ENCODE data around the gene LMNA. TPM values are rescaled to one million over a fixed set of nuclear protein-coding genes. Genes with fewer than 3 reads are reported as not detected.

The LMNA gene
- total RNA-seq, 6 experiments from 2014 or later: 79.4 to 129 (median 98.8) TPM

DNA sequence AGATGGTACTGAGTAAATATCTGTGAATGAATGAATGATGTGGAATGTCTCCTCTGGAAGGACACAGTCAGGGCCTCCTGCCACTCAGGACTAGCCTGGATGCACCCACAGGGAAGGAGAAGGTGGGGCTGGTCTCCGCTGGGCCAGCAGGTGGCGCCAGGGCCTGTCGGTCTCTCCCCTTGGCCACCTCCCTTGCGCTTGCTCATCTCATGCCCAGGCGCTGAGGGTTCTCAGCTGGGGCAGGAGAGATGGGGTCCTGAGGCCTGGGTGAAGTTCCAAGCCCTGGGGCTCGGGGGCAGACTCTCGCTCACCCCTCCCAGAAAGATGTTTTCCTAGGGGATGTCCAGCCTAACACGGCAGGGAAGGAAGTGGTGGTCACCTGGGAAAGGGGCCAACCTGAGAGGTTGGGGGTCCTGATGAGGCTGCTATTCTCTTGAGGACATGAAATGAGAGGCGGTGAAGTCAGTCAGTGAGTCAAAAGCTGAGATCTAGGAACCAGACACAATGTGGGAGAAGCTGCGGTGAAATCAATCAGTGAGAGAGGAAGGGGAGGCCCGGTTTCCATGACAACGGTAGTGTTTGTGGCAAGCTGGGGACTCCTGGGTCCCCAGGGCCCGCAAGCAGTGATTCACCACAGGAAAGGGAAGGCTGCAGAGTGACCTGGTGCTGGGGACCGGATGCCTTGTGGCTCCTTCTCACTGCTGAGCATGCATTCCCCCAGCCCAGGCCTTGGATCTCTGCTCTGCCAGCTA lies 17.7 kb upstream of the LMNA start:
- TF ChIP-seq, protein P1, sequence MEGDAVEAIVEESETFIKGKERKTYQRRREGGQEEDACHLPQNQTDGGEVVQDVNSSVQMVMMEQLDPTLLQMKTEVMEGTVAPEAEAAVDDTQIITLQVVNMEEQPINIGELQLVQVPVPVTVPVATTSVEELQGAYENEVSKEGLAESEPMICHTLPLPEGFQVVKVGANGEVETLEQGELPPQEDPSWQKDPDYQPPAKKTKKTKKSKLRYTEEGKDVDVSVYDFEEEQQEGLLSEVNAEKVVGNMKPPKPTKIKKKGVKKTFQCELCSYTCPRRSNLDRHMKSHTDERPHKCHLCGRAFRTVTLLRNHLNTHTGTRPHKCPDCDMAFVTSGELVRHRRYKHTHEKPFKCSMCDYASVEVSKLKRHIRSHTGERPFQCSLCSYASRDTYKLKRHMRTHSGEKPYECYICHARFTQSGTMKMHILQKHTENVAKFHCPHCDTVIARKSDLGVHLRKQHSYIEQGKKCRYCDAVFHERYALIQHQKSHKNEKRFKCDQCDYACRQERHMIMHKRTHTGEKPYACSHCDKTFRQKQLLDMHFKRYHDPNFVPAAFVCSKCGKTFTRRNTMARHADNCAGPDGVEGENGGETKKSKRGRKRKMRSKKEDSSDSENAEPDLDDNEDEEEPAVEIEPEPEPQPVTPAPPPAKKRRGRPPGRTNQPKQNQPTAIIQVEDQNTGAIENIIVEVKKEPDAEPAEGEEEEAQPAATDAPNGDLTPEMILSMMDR (IDR thresholded peaks at IDR 0.05): peak; percentile 93 to 98 (median 98)
- TF ChIP-seq POLR2A (IDR thresholded peaks at IDR 0.05): no peak
- Histone ChIP-seq H3K27ac (no peak overlapping the region), H3K27me3 (no peaks in the 10 kb centered on the region), H3K36me3 (no peaks in the 10 kb centered on the region), H3K4me3 (no peak overlapping the region), H3K9me3 (no peaks in the 10 kb centered on the region), H3K4me1 (peaks cover 0 to 7% (median under 1%) of the 10 kb centered on the region in 4 donors)
- WGBS (ENCODE audit: insufficient coverage, low coverage, low lambda C conversion rate, missing lambda C conversion rate): 10% methylated on average over 6 of the region's 14 CpGs
- ATAC-seq (peak; percentile 96 to 99 (median 98)), DNase-seq (peak; percentile 87 to 88 (median 87))
- intact Hi-C loops (cut with DNase I): loop anchor here (2.0 to 5.0 kb wide), 2 partner anchors 30 to 35 kb away; no protein-coding TSS in a partner anchor

DNA sequence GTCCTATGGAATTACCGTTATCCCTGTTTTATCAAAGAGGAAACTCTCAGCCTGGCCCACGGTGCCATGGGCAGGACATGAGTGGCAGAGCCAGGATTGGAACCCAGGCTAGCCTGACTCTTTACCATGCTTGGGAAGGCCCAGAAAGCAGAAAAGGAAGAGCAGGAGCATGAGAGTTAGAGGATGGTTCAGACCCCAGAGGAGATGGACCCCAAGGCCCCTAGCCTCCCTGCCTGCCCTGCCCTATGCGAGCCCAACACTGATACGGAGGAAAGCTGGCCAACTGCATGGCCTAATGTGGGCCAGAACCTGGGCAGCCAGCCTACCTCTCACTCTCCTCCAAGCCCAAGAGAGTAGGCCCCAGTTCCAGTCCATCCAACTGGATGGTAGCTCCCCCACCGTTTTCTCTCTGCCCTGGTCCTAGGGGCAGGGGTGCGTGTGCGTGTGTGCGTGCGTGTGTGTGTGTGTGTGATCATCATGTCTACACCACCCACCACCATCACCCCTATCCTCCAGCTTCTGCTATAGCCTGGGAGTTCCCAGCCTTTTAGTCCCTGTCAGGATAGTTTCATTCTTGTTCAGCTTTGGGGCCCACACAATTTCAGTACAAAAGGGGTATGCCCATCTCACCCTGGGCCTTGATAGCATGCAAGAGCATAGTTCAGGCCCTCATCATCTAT lies 16.9 kb upstream of the LMNA start:
- H3K27ac ChIP-seq: no peak overlapping the region
- intact Hi-C loops (cut with DNase I): loop anchor here (2.0 to 5.0 kb wide), 2 partner anchors 29 to 35 kb away; no protein-coding TSS in a partner anchor
- ATAC-seq (no peak), DNase-seq (no peak)
- H3K4me3 ChIP-seq: no peak overlapping the region
- no peaks in the 10 kb centered on the region for H3K36me3 ChIP-seq
- 60% methylated on average over 1 of the region's 9 CpGs for WGBS (ENCODE audit: insufficient coverage, low coverage, low lambda C conversion rate, missing lambda C conversion rate)
- TF ChIP-seq, protein P1 (IDR thresholded peaks at IDR 0.05): no peak
- TF ChIP-seq POLR2A (IDR thresholded peaks at IDR 0.05): no peak
- H3K9me3 ChIP-seq: no peaks in the 10 kb centered on the region
- peaks cover 0 to 7% (median under 1%) of the 10 kb centered on the region in 4 donors for H3K4me1 ChIP-seq
- no peaks in the 10 kb centered on the region for H3K27me3 ChIP-seq

DNA sequence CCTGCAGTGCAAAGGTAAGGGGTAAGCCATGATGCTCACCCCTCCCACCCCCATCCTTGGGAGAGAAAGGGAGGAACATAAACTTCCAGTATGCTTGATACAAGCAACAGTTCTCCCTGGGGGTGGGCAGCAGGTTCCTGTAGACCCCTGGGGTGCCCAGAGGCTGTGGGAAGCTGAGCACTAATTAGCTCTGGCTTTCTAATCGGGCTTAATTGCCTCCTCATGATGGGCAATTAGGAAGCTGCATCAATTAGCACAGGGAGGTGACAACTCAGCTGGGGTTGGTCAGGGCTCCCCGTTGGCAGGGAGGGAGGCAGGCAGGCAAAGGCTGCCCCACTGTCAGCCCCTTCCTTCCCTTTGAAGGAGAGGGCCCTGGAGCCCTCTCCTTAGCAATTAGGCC lies 15.7 kb upstream of the LMNA start:
- DNase-seq: no peak
- H3K4me1 ChIP-seq: peaks cover 0 to 12% (median under 1%) of the 10 kb centered on the region in 4 donors
- no peak for ATAC-seq
- TF ChIP-seq POLR2A (IDR thresholded peaks at IDR 0.05): no peak
- TF ChIP-seq, protein P1 (IDR thresholded peaks at IDR 0.05): no peak
- H3K36me3 ChIP-seq: no peaks in the 10 kb centered on the region
- no peaks in the 10 kb centered on the region for H3K9me3 ChIP-seq
- no peak overlapping the region for H3K27ac ChIP-seq
- H3K4me3 ChIP-seq: no peak overlapping the region
- intact Hi-C loops (cut with DNase I): loop anchor here in 1 of 2 donors (5.0 kb wide), 1 partner anchor 34 kb away; no protein-coding TSS in a partner anchor
- H3K27me3 ChIP-seq: no peaks in the 10 kb centered on the region
- no CpG with 5 or more reads among the region's 2 CpGs for WGBS (ENCODE audit: insufficient coverage, low coverage, low lambda C conversion rate, missing lambda C conversion rate)

DNA sequence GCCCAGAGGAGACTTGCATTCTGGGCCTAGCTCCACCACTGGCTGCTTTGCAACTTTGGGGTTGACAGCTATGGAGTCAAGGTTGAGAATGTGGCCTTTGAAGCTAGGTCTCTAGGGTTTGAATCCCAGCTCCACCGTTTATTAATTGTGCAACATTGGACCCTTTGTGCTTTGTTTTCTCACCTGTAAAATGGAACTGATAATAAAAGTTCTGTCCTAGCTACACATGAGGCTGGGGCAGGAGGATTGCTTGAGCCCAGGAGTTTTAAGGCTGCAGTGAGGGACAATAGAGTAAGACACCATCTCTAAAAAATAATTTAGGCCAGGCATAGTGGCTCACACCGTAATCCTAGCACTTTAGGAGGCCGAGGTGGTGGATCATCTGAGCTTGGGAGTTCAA lies 15.2 kb upstream of the LMNA start:
- Histone ChIP-seq H3K27ac (no peak overlapping the region), H3K27me3 (no peaks in the 10 kb centered on the region), H3K4me1 (peaks cover 0 to 12% (median under 1%) of the 10 kb centered on the region in 4 donors), H3K4me3 (no peak overlapping the region), H3K36me3 (no peaks in the 10 kb centered on the region), H3K9me3 (no peaks in the 10 kb centered on the region)
- intact Hi-C loops (cut with DNase I): loop anchor here in 1 of 2 donors (5.0 kb wide), 1 partner anchor 33 kb away; no protein-coding TSS in a partner anchor
- WGBS (ENCODE audit: insufficient coverage, low coverage, low lambda C conversion rate, missing lambda C conversion rate): 23% methylated on average over 1 of the region's 3 CpGs
- ATAC-seq: no peak
- TF ChIP-seq POLR2A (IDR thresholded peaks at IDR 0.05): no peak
- TF ChIP-seq, protein P1 (IDR thresholded peaks at IDR 0.05): no peak
- DNase-seq: no peak

Data from right lobe of liver (tissue), 6 donors.